Stimulated activated CD4-positive, alpha-beta T cell treated with anti-CD3 and anti-CD28 coated beads, Interleukin-2, amount 100 ng/mL, for 24 hours (primary cell): ENCODE measurements around the gene ALKBH6.
A peak's percentile ranks its signal among the peaks of the same experiment; 100 is the strongest.

Source experiments
- DNase-seq, 2 donors: peaks; one replicate each; pipeline ENCODE4 v3.0.0-alpha.2; 2020

Gene ALKBH6

GRCh38 chr19:36030264-36031148 lies 16.5 kb upstream of the ALKBH6 start:
- no peak for DNase-seq

GRCh38 chr19:36028313-36029041 lies 14.5 kb upstream of the ALKBH6 start:
- no peak for DNase-seq

GRCh38 chr19:36027696-36028095 lies 13.7 kb upstream of the ALKBH6 start:
- DNase-seq: no peak

GRCh38 chr19:36026091-36026876 lies 12.3 kb upstream of the ALKBH6 start:
- DNase-seq: no peak

DNA sequence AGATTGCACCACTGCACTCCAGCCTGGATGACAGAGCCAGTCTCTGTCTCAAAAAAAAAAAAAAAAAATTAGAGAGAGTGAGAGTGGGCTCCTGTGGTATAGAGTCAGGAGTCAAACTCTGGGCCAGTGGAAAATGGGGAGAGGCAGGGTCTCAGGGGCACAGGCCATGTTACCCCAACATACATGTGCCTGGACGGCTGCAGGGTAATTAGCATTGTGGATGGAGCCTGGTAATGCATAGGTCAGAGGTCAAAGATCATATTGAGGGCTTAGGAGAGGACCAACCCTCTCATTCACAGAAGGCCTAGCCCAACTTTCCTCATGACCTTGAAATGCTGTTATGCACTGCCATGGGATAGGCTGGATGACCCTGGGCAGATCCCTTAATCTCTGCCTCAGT lies 11.5 kb upstream of the ALKBH6 start:
- no peak for DNase-seq

GRCh38 chr19:36023432-36023831 lies 9.4 kb upstream of the ALKBH6 start:
- DNase-seq: no peak

DNA sequence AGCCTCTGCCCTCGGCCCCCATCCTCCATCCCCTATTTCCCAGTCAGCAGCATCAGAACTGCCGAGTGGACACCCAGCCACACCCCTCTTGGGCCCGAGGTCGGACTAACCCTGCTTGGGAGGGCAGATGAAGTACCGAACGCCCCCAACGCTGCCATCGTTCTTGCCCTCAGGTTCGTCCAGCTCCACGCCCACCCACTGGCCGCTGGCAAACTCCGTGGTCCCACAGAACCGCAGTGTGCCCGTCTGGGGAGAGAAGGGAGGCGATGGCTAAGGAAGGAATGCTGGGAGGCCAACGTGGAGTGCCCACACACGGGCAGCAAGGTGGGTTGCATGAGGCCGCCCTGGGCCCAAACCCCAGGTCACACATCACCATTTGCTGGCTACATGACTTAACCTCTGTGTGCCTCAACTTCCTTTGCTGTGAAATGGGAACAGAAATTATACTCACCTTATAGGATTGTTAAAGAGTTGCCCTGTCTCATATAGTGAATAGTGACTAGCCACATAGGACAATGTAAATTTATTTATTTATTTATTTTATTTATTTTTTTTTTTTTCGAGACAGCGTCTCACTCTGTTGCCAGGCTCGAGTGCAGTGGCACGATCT lies 5.2 kb upstream of the ALKBH6 start:
- DNase-seq: no peak

GRCh38 chr19:36013280-36014011 lies 567 bp downstream of the ALKBH6 start:
- DNase-seq: no peak

DNA sequence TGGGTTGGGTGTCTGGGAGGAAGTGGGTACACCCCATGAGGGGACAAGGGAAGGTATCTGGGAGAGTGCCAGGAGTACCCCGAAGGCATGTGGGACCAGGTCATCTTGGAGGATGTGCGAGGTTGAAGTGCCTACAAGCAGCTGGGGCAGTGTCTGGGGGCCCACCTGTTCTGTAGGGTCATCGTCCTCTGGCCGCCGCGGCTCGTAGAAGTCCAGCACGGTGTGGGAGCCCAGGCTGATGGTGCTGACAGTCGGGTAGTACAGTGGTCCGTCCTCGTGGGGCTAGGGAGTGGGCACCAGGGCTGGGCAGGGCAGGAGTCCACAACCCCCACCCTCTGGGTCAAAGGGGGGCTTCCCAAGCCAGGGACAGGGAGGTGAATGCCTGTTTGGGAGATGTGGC lies 3.6 kb downstream of the ALKBH6 start:
- no peak for DNase-seq

DNA sequence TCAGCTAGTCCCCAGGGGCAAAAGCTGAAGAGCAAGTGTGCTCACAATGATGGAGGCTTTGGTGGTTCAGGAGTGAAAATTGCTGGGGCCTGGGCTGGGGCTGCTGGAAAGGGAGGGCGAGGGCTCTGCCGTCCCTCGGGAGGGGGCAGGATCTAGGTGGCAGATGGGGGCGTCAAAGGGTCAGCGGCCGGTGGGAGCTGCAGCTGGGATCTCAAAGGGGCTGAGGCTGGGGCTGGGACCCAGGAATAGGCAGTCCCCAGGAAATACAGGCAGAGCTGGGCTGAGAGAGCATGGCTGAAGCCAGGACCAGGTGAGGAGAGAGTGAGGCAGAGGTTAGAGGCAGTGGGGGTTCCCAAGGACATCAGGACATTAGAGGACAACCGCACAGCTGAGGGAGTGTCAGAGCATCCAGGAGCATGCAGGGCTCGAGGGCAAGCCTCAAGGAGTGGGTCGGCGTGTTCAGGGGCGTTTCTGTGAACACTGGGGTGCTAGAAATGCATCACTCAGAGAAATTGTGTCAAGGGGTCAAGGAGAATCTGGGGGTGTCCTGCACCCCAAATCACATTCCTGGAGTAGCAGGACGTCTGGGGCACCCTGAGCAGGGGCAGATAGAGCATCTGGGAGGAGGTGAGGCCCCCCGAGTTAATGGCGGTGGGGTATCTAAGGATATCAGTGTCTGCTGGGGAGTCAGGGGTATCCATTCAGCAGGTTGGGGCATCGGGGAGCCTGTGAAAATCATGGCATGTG lies 4.2 kb downstream of the ALKBH6 start:
- DNase-seq: no peak

DNA sequence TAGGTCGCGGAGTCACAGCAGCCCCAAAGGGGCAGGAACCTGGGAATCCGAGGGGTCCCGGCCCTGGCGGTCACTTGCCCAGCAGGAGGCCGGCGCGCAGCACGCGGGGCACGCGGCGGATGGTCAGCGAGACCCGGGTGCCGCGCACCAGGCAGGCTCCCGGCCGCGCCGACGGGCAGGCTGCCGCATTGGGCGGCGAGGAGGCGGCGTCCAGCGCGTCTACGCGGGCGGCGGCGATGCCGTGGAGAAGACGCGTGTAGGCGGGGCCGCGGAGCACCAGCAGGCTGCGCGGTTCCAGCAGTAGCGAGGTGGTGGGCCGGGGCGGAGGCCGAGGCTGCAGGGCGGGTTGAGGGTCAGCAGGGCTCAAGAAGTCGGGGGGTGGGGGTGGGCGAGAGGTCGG lies 4.8 kb downstream of the ALKBH6 start:
- DNase-seq: peak; percentile 52 to 72

- DNase-seq: no peak
Measured at GRCh38 chr19:36008336-36008978, 5.6 kb downstream of the ALKBH6 start, which contains the start of gene SYNE4. SYNE4 (minus strand) TSS chr19:36008813; CDS start chr19:36008681, 132 bp downstream.

- no peak for DNase-seq
Measured at GRCh38 chr19:36006955-36007354, 7.1 kb downstream of the ALKBH6 start.

DNA sequence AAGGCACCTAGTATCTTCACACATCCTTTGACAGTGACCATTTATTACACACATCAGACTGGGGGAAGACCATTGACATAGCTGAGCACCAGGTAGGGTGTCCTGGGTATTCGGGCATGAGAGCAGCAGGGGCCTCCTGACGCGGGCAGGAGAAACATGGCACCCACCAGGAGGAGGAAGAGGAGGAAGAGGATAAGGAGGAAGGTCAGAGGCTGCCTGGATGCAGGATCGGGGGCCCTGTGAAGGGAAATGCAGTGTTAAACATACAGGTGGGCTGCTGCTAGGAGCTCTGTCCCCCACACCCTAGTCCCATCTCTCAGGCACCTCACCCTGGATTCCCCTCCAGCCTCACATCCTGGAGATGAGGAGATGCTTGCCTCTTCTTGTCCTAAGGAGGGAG lies 10.7 kb downstream of the ALKBH6 start:
- DNase-seq: no peak

DNA sequence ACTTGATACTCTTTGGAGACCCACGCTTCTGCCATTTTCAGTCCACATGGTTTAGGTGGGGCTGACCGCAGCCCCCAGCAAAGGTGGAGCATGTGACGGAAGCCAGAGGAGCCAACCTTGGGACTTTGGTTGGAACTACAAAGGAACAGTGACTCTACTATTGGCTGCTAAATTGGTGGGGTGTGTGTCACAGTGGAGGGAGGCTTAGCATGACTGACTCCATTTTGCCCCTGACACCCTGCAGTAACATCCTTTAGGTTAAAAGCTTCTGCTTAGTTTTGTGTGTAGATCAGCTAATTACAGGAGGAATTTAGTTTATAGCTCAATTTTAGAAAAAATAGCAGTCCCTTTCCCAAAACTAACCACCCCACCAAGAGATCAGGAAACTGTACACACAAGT lies 12.4 kb downstream of the ALKBH6 start:
- DNase-seq: no peak

DNA sequence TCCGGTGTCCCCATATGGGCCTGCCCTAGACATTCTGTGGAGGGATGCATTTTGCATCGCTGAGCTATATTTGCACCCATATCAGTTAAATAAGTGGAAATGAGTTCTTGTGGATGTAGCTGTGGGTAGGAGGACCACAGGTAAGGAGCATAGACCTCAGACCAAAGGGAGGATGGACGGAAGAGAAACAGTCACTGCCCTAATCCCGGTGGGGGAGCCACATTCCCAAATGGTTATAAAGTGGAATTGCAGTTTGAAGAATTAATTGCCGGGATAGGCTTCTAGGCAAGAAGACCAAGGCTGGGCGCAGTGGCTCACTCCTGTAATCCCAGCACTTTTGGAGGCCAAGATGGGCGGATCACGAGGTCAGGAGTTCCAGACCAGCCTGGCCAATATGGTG lies 17.2 kb downstream of the ALKBH6 start:
- no peak for DNase-seq

- peak; percentile 95 to 98 for DNase-seq
Measured at GRCh38 chr19:35995048-35995993, 18.7 kb downstream of the ALKBH6 start, which contains the start of gene SDHAF1. SDHAF1 (plus strand) TSS chr19:35995188; CDS start chr19:35995275, 87 bp downstream.

DNA sequence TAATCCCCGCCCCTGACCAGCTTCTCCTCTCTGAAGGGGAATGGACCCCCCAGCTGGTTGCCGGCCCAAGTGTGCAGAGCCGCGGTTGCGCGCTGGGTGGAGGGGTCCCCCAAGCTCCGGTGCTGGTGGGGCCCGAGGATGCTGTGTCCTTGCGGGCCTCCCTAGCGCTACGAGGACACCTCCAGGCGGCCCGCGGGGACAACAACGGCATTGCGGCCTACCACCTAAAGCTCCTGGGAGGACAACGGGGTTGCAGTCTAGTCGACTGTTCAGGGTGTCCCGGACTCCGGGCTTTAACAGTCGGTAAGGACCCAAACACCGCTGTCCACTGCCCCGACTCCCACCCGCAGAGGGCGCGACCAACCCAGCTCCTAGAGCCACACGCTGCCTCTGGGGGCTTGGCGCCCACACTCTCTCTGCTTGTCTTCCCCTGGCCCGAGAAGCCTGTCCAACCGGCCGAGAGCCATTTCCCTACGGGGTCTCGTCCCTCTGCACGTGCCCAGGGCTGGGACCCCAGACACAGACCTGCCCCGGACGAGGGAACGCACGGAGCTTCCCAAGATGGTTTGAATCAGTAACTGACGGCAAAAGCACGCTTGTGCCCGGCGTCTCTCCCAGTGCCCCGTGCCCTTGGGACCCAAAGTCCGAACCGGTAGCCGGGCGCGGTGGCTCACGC lies 20.0 kb downstream of the ALKBH6 start:
- no peak for DNase-seq
